Activated naive CD8-positive, alpha-beta T cell treated with anti-CD3 and anti-CD28 coated beads for 36 hours (primary cell): Measurements from ENCODE around the gene METTL23. TPM values are rescaled to one million over a fixed set of nuclear protein-coding genes. Genes with fewer than 3 reads are reported as not detected.
"Not testable (repeated sequence)": the region's sequence is repeated elsewhere in the genome, so short reads cannot be mapped to it uniquely, and the experiment has no call there.

Experiments
- DNase-seq: peaks from one replicate; pipeline ENCODE4 v3.0.0; 2021
- H3K27ac Mint-ChIP-seq: one replicate; pipeline ENCODE4 v1.8.0; 2022; ENCODE audit warnings: mild to moderate bottlenecking, moderate library complexity, mixed read lengths
- H3K27me3 Mint-ChIP-seq: one replicate; pipeline ENCODE4 v1.8.0; 2022; ENCODE audit warnings: mild to moderate bottlenecking, mixed read lengths
- H3K36me3 Mint-ChIP-seq: one replicate; pipeline ENCODE4 v1.8.0; 2021; ENCODE audit warnings: mild to moderate bottlenecking, mixed read lengths
- H3K4me1 Mint-ChIP-seq: one replicate; pipeline ENCODE4 v1.8.0; 2021; ENCODE audit warnings: mixed read lengths
- H3K4me3 Mint-ChIP-seq: one replicate; pipeline ENCODE4 v1.8.0; 2022; ENCODE audit warnings: mild to moderate bottlenecking, moderate library complexity, mixed read lengths
- H3K9me3 Mint-ChIP-seq: one replicate; pipeline ENCODE4 v1.8.0; 2022; ENCODE audit warnings: mixed read lengths
- total RNA-seq, 2 experiments: library from RNA; stranded (reverse); gene quantifications; one replicate each; pipeline ENCODE4 v1.2.3, GENCODE V29; 2021

METTL23 gene
- total RNA-seq, 2 experiments from 2014 or later: 30.0 to 30.6 TPM

- Mint-ChIP-seq H3K4me3 (no peak overlapping the region), H3K9me3 (no peaks in the 10 kb centered on the region), H3K27me3 (no peaks in the 10 kb centered on the region), H3K36me3 (peaks cover 24% of the 10 kb centered on the region), H3K27ac (no peak overlapping the region), H3K4me1 (peaks cover 17% of the 10 kb centered on the region)
- DNase-seq: no peak
These were observed 18.1 kb downstream of the METTL23 start for GRCh38 chr17:76744747-76745146.

DNA sequence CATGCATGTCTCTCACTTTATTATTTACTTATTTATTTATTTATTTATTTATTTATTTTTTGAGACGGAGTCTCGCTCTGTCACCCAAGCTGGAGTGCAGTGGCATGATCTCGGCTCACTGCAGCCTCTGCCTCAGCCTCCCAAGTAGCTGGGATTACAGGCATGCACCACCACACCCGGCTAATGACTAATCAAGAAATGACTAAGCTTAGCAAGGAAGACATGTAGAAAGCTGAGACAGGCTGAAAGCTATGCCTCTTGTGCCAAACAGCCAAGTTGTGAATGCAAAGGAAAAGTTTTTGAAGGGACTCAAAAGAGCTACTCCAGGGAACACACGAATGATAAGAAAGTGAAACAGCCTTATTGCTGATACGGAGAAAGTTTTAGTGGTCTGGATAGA is 19.1 kb downstream of the METTL23 start:
- H3K4me3 Mint-ChIP-seq, H3K9me3 Mint-ChIP-seq, DNase-seq, H3K27me3 Mint-ChIP-seq: not testable (repeated sequence)
- peak overlapping the region; percentile 25 for H3K27ac Mint-ChIP-seq
- H3K4me1 Mint-ChIP-seq: peaks cover 15% of the 10 kb centered on the region
- H3K36me3 Mint-ChIP-seq: peaks cover 24% of the 10 kb centered on the region

GRCh38 chr17:76747716-76748363 is 21.2 kb downstream of the METTL23 start:
- Mint-ChIP-seq H3K36me3 (peaks cover 26% of the 10 kb centered on the region), H3K27ac (no peak overlapping the region)

DNA sequence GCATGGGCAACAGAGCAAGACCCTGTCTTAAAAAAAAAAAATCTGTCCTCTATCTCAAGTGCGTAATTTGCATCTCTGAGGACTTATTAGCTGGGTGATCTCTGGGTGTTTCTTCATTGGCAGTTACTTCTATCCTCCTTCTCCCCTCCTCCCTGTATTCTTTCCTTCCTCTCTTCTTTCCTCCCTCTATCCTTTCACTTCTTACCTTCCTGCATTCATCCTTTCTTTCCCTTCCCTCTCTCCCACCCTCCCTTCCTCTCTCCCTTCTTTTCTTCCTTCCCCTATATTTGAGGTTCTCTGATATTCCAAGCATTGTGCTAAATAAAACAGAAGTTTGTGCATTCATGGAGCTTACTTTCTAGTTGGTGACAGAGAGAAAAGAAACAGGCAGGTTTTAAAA is 22.0 kb downstream of the METTL23 start:
- H3K36me3 Mint-ChIP-seq: peaks cover 29% of the 10 kb centered on the region
- H3K27ac Mint-ChIP-seq: no peak overlapping the region
- H3K27me3 Mint-ChIP-seq: no peaks in the 10 kb centered on the region
- H3K4me3 Mint-ChIP-seq: no peak overlapping the region
- peaks cover 27% of the 10 kb centered on the region for H3K4me1 Mint-ChIP-seq
- H3K9me3 Mint-ChIP-seq: peaks cover 1% of the 10 kb centered on the region
- DNase-seq: no peak

More at GRCh38 chr17:76747716-76748363, 21.2 kb downstream of the METTL23 start:
- Mint-ChIP-seq H3K27me3 (no peaks in the 10 kb centered on the region), H3K9me3 (peaks cover 1% of the 10 kb centered on the region), H3K4me1 (peaks cover 19% of the 10 kb centered on the region), H3K4me3 (no peak overlapping the region)
- DNase-seq: no peak

DNA sequence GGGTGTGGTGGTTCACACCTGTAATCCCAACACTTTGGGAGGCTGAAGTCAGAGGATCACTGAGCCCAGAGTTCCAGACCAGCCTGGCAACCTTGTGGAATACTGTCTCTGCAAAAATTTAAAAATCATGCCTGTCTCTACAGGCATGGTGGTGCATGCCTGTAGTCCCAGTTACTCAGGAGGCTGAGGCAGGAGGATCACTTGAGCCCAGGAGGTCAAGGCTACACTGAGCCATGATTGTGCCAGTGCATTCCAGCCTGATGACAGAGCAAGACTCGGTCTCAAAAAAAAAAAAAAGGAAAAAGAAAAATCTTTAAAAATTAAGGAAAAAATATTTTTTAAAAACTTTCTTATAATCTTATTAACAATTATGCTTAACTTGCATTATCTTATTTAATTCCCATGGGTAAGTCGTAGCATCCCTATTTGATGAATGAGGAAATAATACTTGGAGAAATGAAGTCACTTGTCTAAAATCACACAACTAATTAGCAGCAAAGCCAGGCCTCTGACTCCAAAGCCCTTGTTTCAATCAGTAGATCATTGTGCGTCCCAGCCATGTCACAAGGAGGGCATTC is 24.9 kb downstream of the METTL23 start:
- Mint-ChIP-seq H3K9me3 (peaks cover 1% of the 10 kb centered on the region), H3K4me3 (no peak overlapping the region), H3K27me3 (no peaks in the 10 kb centered on the region), H3K4me1 (peaks cover 20% of the 10 kb centered on the region), H3K27ac (no peak overlapping the region), H3K36me3 (peaks cover 12% of the 10 kb centered on the region)
- no peak for DNase-seq

- Mint-ChIP-seq H3K27me3 (no peaks in the 10 kb centered on the region), H3K4me3 (peak overlapping the region; percentile 64), H3K9me3 (peaks cover 1% of the 10 kb centered on the region), H3K36me3 (peaks cover 13% of the 10 kb centered on the region), H3K4me1 (peaks cover 20% of the 10 kb centered on the region), H3K27ac (peak overlapping the region; percentile 99)
- no peak for DNase-seq
These were observed 25.4 kb downstream of the METTL23 start for GRCh38 chr17:76752006-76752405.

GRCh38 chr17:76753061-76753961 is 26.7 kb downstream of the METTL23 start:
- no peaks in the 10 kb centered on the region for H3K27me3 Mint-ChIP-seq
- DNase-seq: no peak
- peaks cover 20% of the 10 kb centered on the region for H3K4me1 Mint-ChIP-seq
- peaks cover 16% of the 10 kb centered on the region for H3K36me3 Mint-ChIP-seq
- H3K27ac Mint-ChIP-seq: peak overlapping the region; percentile 99
- peak overlapping the region; percentile 85 for H3K4me3 Mint-ChIP-seq
- peaks cover 1% of the 10 kb centered on the region for H3K9me3 Mint-ChIP-seq

GRCh38 chr17:76755285-76755684 is 28.6 kb downstream of the METTL23 start:
- no peaks in the 10 kb centered on the region for H3K27me3 Mint-ChIP-seq
- peaks cover 20% of the 10 kb centered on the region for H3K36me3 Mint-ChIP-seq
- H3K4me3 Mint-ChIP-seq: no peak overlapping the region
- H3K9me3 Mint-ChIP-seq: peaks cover 1% of the 10 kb centered on the region
- no peak overlapping the region for H3K27ac Mint-ChIP-seq
- H3K4me1 Mint-ChIP-seq: peaks cover 20% of the 10 kb centered on the region
- no peak for DNase-seq

- no peak overlapping the region for H3K27ac Mint-ChIP-seq
- H3K27me3 Mint-ChIP-seq: no peaks in the 10 kb centered on the region
- no peak for DNase-seq
- H3K9me3 Mint-ChIP-seq: no peaks in the 10 kb centered on the region
- no peak overlapping the region for H3K4me3 Mint-ChIP-seq
- peaks cover 17% of the 10 kb centered on the region for H3K4me1 Mint-ChIP-seq
- peaks cover 20% of the 10 kb centered on the region for H3K36me3 Mint-ChIP-seq
These were observed 30.6 kb downstream of the METTL23 start for GRCh38 chr17:76757256-76757655.

- no peaks in the 10 kb centered on the region for H3K9me3 Mint-ChIP-seq
- peaks cover 6% of the 10 kb centered on the region for H3K4me1 Mint-ChIP-seq
- H3K4me3 Mint-ChIP-seq: no peak overlapping the region
- no peak overlapping the region for H3K27ac Mint-ChIP-seq
- no peak for DNase-seq
- no peaks in the 10 kb centered on the region for H3K27me3 Mint-ChIP-seq
- peaks cover 14% of the 10 kb centered on the region for H3K36me3 Mint-ChIP-seq
These were observed 31.9 kb downstream of the METTL23 start for GRCh38 chr17:76758570-76758969.

DNA sequence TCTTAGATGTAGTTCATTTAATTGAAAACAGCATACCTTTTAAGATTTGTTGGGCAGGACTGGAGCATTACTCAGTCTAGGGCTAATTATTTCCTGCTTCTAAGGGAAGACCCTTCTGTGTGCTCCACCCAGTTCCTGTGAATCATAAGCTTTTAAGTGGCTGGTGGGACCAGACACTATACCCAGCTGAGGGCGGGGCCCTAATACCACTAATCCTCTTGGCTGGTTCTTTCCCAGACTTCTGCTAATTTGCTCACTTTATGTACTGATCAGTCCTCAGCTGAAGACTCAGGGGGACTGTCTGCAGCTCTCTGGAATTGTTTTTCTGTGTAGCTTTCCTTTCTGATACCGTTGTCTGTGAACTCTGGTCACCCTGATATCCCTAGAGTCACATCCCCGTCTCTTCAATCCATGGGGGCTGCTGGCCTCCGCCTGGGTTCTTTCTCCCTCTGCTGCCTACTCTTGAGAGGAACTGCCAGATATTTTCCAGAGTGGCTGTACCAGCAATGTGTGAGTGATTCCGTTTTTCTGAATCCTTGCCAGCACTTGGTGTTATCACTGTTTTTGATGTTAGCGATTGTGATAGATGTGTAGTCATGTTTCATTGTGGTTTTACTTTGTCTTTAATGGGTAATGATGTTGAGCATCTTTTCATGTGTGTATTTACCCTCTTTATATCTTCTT is 46.3 kb downstream of the METTL23 start:
- peak overlapping the region; percentile 88 for H3K27ac Mint-ChIP-seq
- H3K4me3 Mint-ChIP-seq: peak overlapping the region; percentile 66
- H3K9me3 Mint-ChIP-seq: no peaks in the 10 kb centered on the region
- H3K36me3 Mint-ChIP-seq: peaks cover 36% of the 10 kb centered on the region
- H3K4me1 Mint-ChIP-seq: peaks cover 17% of the 10 kb centered on the region
- DNase-seq: peak; percentile 58
- H3K27me3 Mint-ChIP-seq: no peaks in the 10 kb centered on the region

DNA sequence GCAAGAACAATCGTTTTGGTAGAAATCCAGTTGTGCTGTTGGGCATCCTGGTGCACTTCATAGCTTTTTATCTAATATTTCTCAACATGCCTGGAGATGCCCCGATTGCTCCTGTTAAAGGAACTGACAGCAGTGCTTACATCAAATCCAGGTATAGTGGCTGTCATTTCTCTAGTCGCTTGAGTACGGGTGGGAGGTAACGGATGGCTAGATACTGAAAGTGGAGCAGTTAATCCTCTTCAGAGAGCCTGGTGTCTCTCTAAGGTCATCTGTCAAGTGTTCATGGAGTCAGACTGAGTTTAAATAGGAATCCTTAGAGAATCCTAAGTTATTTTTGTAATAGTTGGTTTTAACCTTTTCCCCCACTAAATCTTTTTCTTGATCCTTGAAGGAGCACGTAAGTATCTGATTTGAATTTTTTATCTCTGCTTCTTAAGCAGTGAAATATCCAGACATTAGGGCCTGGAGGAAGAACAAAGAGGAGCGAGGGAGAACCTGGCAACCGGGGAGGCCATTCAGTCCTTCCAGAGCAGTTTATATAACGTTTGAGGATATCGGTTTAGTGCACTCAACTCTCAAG is 48.5 kb downstream of the METTL23 start:
- no peak overlapping the region for H3K27ac Mint-ChIP-seq
- H3K4me1 Mint-ChIP-seq: peaks cover 17% of the 10 kb centered on the region
- H3K36me3 Mint-ChIP-seq: peaks cover 27% of the 10 kb centered on the region
- no peak overlapping the region for H3K4me3 Mint-ChIP-seq
- no peaks in the 10 kb centered on the region for H3K27me3 Mint-ChIP-seq
- DNase-seq: no peak
- H3K9me3 Mint-ChIP-seq: no peaks in the 10 kb centered on the region

DNA sequence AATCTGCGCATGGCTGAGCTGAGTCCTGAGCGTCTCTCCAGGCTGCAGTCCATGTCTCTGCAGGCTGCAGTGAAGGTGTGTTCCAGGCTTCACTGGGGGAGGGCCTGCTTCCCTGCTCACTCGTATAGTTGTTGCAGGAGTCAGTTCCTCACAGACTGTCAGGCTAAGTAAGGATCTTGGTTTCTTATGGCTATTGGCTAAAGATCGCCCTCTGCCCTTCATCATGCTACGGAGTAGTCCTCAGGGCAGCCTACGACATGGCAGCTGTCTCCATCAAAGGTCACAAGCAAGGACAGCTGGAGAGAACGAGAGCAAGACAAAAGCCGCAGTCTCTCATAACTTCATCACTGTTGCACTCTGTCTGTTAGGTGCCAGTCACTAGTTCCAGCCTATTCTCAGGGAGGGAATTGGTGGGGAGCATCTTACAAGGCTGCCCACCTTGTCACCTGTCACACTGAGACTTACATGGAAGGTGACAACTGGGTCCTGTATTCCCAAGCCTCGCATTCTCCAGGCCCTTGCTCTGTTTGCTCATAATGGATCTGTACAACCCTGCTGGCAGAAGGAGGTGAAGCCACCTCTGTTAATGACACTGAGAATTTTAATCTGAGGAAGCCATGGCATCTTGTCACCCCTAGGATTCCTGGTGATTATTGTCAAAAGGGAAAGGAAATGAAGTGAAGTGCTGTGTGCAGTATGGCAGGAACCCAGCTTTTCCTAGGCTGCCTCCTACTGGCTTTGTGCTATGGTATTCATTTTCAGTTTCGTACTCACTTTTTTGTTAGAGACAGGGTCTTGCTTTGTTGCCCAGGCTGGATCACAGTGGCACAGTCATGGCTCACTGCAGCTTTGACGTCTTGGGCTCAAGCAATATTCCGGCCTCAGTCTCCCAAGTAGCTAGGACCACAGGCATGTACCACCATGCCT is 54.7 kb downstream of the METTL23 start:
- Mint-ChIP-seq H3K36me3 (peaks cover 2% of the 10 kb centered on the region), H3K4me1 (no peaks in the 10 kb centered on the region), H3K27me3 (no peaks in the 10 kb centered on the region), H3K4me3 (no peak overlapping the region), H3K9me3 (no peaks in the 10 kb centered on the region), H3K27ac (no peak overlapping the region)
- no peak for DNase-seq

GRCh38 chr17:76783146-76783545 is 56.5 kb downstream of the METTL23 start:
- no peak overlapping the region for H3K4me3 Mint-ChIP-seq
- no peak overlapping the region for H3K27ac Mint-ChIP-seq
- no peaks in the 10 kb centered on the region for H3K27me3 Mint-ChIP-seq
- H3K9me3 Mint-ChIP-seq: no peaks in the 10 kb centered on the region
- H3K36me3 Mint-ChIP-seq: no peaks in the 10 kb centered on the region
- DNase-seq: no peak
- no peaks in the 10 kb centered on the region for H3K4me1 Mint-ChIP-seq
